Mesendoderm (in vitro differentiated cells): ENCODE data around the gene PCBP4. TPM values are rescaled to one million over a fixed set of nuclear protein-coding genes. Genes with fewer than 3 reads are reported as not detected.

Experiments
- DNase-seq: peaks from one replicate; pipeline ENCODE4 v3.0.0; 2013
- H2AK5ac ChIP-seq: 2 replicates; pipeline ENCODE4 v1.6.1; 2013; ENCODE audit warnings: low read length, inconsistent platforms
- H2BK120ac ChIP-seq: 2 replicates; pipeline ENCODE4 v1.6.1; 2013; ENCODE audit warnings: low read depth, mild to moderate bottlenecking, low read length, moderate library complexity, mixed read lengths
- H2BK15ac ChIP-seq: replicated peaks from 2 replicates; pipeline ENCODE4 v1.6.1; 2013; ENCODE audit warnings: low read depth, mild to moderate bottlenecking, moderate library complexity
- H2BK5ac ChIP-seq: 2 replicates; pipeline ENCODE4 v1.6.1; 2013; ENCODE audit warnings: low read length, inconsistent platforms
- H3K18ac ChIP-seq: 2 replicates; pipeline ENCODE4 v1.6.1; 2013; ENCODE audit warnings: mild to moderate bottlenecking, low read length, mixed read lengths
- H3K23ac ChIP-seq: one replicate; pipeline ENCODE4 v1.6.1; 2013; ENCODE audit warnings: low read length
- H3K27ac ChIP-seq: 2 replicates; pipeline ENCODE4 v1.5.1; 2013; ENCODE audit warnings: low read depth, mild to moderate bottlenecking, inconsistent platforms, low read length, moderate library complexity
- H3K27me3 ChIP-seq: 2 replicates; pipeline ENCODE4 v1.6.1; 2013; ENCODE audit warnings: low read length, control low read depth, mild to moderate bottlenecking, inconsistent platforms; ENCODE audit not compliant: insufficient read depth, poor library complexity
- H3K36me3 ChIP-seq: 2 replicates; pipeline ENCODE4 v1.6.1; 2013; ENCODE audit warnings: low read length, inconsistent platforms; ENCODE audit not compliant: control insufficient read depth, insufficient read depth
- H3K4ac ChIP-seq: one replicate; pipeline ENCODE4 v1.6.1; 2013; ENCODE audit warnings: low read depth, mild to moderate bottlenecking, low read length, moderate library complexity
- H3K4me1 ChIP-seq: 2 replicates; pipeline ENCODE4 v1.6.1; 2013; ENCODE audit warnings: low read depth, low read length, inconsistent platforms; ENCODE audit not compliant: control insufficient read depth
- H3K4me2 ChIP-seq: 2 replicates; pipeline ENCODE4 v1.6.1; 2013; ENCODE audit warnings: low read length
- H3K4me3 ChIP-seq: 2 replicates; pipeline ENCODE4 v1.5.1; 2013; ENCODE audit warnings: mild to moderate bottlenecking, low read length
- H3K56ac ChIP-seq: one replicate; pipeline ENCODE4 v1.6.1; 2013; ENCODE audit warnings: low read length
- H3K79me1 ChIP-seq: 2 replicates; pipeline ENCODE4 v1.6.1; 2013; ENCODE audit warnings: low read length, inconsistent platforms
- H3K79me2 ChIP-seq: 2 replicates; pipeline ENCODE4 v1.6.1; 2013; ENCODE audit warnings: mild to moderate bottlenecking, low read length; ENCODE audit not compliant: control insufficient read depth, insufficient read depth
- H3K9ac ChIP-seq: 2 replicates; pipeline ENCODE4 v1.6.1; 2013; ENCODE audit warnings: low read length, inconsistent platforms
- H4K5ac ChIP-seq: one replicate; pipeline ENCODE4 v1.6.1; 2013; ENCODE audit warnings: low read length
- H4K8ac ChIP-seq: one replicate; pipeline ENCODE4 v1.6.1; 2013; ENCODE audit warnings: low read depth, mild to moderate bottlenecking, control low read depth, low read length, moderate library complexity
- WGBS: extraction: QIAGEN DNeasy Blood & Tissue Kit; methylation state at CpG from one replicate; pipeline ENCODE4 v1.1.7; 2013; ENCODE audit warnings: low lambda C conversion rate, missing lambda C conversion rate; ENCODE audit not compliant: insufficient coverage; ENCODE audit errors: extremely low coverage; 5-methylcytosine and 5-hydroxymethylcytosine counted together
- polyA plus RNA-seq, 2 experiments: library from polyadenylated mRNA; stranded (reverse); fragments of 200-250 nt; gene quantifications; one replicate each; pipeline ENCODE4 v1.2.3, GENCODE V29; 2013

PCBP4 gene
- 14.4 TPM for polyA plus RNA-seq (2013, experiment 1 of 2)
- 14.3 TPM for polyA plus RNA-seq (2013, experiment 2 of 2)

GRCh38 chr3:51967384-51968169 lies at the start of gene PCBP4:
Gene PCBP4 (minus strand): TSS chr3:51967454. CDS start chr3:51961240, 6,214 bp downstream.
- Histone ChIP-seq H3K79me2 (no peaks in the 10 kb centered on the region), H3K4me2 (peak within 1 kb of the TSS; percentile 76), H4K5ac (peak within 1 kb of the TSS; percentile 42), H3K18ac (peak within 1 kb of the TSS; percentile 95), H3K79me1 (peaks cover 6% of the 10 kb centered on the region), H3K23ac (peak within 1 kb of the TSS; percentile 83), H2BK5ac (peak within 1 kb of the TSS; percentile 86), H3K27ac (peak within 1 kb of the TSS; percentile 91), H3K4ac (peak within 1 kb of the TSS; percentile 99), H3K9ac (peak within 1 kb of the TSS; percentile 92), H2BK120ac (peak within 1 kb of the TSS; percentile 68), H3K36me3 (no peaks in the 10 kb centered on the region), H3K27me3 (no peaks in the 10 kb centered on the region), H2AK5ac (peak within 1 kb of the TSS; percentile 69), H3K4me1 (peaks cover 13% of the 10 kb centered on the region), H2BK15ac (no peak within 1 kb of the TSS), H3K56ac (peak within 1 kb of the TSS; percentile 94), H4K8ac (peak within 1 kb of the TSS; percentile 77), H3K4me3 (peak within 1 kb of the TSS; percentile 55)
- WGBS: no CpG with 5 or more reads among the region's 90 CpGs
- peak; percentile 82 for DNase-seq

GRCh38 chr3:52015438-52016228 lies 48.4 kb upstream of the PCBP4 start:
- Histone ChIP-seq H4K8ac (no peak overlapping the region), H3K4me1 (no peaks in the 10 kb centered on the region), H3K27ac (no peak overlapping the region), H3K27me3 (no peaks in the 10 kb centered on the region), H2BK15ac (no peak overlapping the region), H3K79me1 (no peaks in the 10 kb centered on the region), H3K23ac (no peak overlapping the region), H3K36me3 (no peaks in the 10 kb centered on the region), H2BK5ac (no peak overlapping the region), H3K56ac (no peak overlapping the region), H3K18ac (no peak overlapping the region), H4K5ac (no peak overlapping the region), H2AK5ac (no peak overlapping the region), H3K4me2 (no peak overlapping the region), H3K79me2 (no peaks in the 10 kb centered on the region), H3K4ac (no peak overlapping the region), H2BK120ac (no peak overlapping the region), H3K9ac (no peak overlapping the region), H3K4me3 (no peak overlapping the region)
- no peak for DNase-seq
- WGBS: no CpG with 5 or more reads among the region's 13 CpGs

- H3K56ac ChIP-seq: no peak overlapping the region
- H4K5ac ChIP-seq: no peak overlapping the region
- no peaks in the 10 kb centered on the region for H3K79me2 ChIP-seq
- no peak overlapping the region for H3K4me3 ChIP-seq
- H2AK5ac ChIP-seq: no peak overlapping the region
- no CpG with 5 or more reads among the region's 8 CpGs for WGBS
- no peaks in the 10 kb centered on the region for H3K27me3 ChIP-seq
- no peak overlapping the region for H3K27ac ChIP-seq
- H4K8ac ChIP-seq: no peak overlapping the region
- H3K9ac ChIP-seq: no peak overlapping the region
- no peak overlapping the region for H3K4ac ChIP-seq
- H3K23ac ChIP-seq: no peak overlapping the region
- H3K36me3 ChIP-seq: no peaks in the 10 kb centered on the region
- no peaks in the 10 kb centered on the region for H3K4me1 ChIP-seq
- no peak overlapping the region for H2BK120ac ChIP-seq
- H3K18ac ChIP-seq: no peak overlapping the region
- H2BK15ac ChIP-seq: no peak overlapping the region
- peak; percentile 81 for DNase-seq
- H2BK5ac ChIP-seq: no peak overlapping the region
- H3K4me2 ChIP-seq: no peak overlapping the region
- no peaks in the 10 kb centered on the region for H3K79me1 ChIP-seq
These were observed 47.4 kb upstream of the PCBP4 start for GRCh38 chr3:52014613-52015012.

- H3K56ac ChIP-seq: no peak overlapping the region
These were observed 46.7 kb upstream of the PCBP4 start for GRCh38 chr3:52013802-52014598.

GRCh38 chr3:52012699-52013098 lies 45.4 kb upstream of the PCBP4 start:
- no peaks in the 10 kb centered on the region for H3K79me2 ChIP-seq
- no peak overlapping the region for H3K4me2 ChIP-seq
- H3K18ac ChIP-seq: no peak overlapping the region
- no peak overlapping the region for H3K4ac ChIP-seq
- no peak overlapping the region for H2BK5ac ChIP-seq
- H4K5ac ChIP-seq: no peak overlapping the region
- no peak overlapping the region for H2BK15ac ChIP-seq
- no peaks in the 10 kb centered on the region for H3K36me3 ChIP-seq
- H3K23ac ChIP-seq: no peak overlapping the region
- H3K9ac ChIP-seq: no peak overlapping the region
- H2BK120ac ChIP-seq: no peak overlapping the region
- no peaks in the 10 kb centered on the region for H3K27me3 ChIP-seq
- H2AK5ac ChIP-seq: no peak overlapping the region
- H3K56ac ChIP-seq: no peak overlapping the region
- no peak overlapping the region for H4K8ac ChIP-seq
- no peak overlapping the region for H3K4me3 ChIP-seq
- H3K4me1 ChIP-seq: no peaks in the 10 kb centered on the region
- no peaks in the 10 kb centered on the region for H3K79me1 ChIP-seq
- H3K27ac ChIP-seq: no peak overlapping the region
- no CpG with 5 or more reads among the region's 7 CpGs for WGBS
- DNase-seq: no peak

More at GRCh38 chr3:52013802-52014598, 46.7 kb upstream of the PCBP4 start:
- Histone ChIP-seq H4K5ac (no peak overlapping the region), H3K79me2 (no peaks in the 10 kb centered on the region), H3K27ac (no peak overlapping the region), H3K4me1 (no peaks in the 10 kb centered on the region), H2AK5ac (no peak overlapping the region), H3K4me2 (no peak overlapping the region), H2BK5ac (no peak overlapping the region), H3K4ac (no peak overlapping the region), H3K23ac (no peak overlapping the region), H3K27me3 (no peaks in the 10 kb centered on the region), H2BK120ac (no peak overlapping the region), H2BK15ac (no peak overlapping the region), H3K9ac (no peak overlapping the region), H3K79me1 (no peaks in the 10 kb centered on the region), H4K8ac (no peak overlapping the region), H3K4me3 (no peak overlapping the region), H3K18ac (no peak overlapping the region), H3K36me3 (no peaks in the 10 kb centered on the region)
- no peak for DNase-seq
- WGBS: no CpG with 5 or more reads among the region's 6 CpGs
